Keratinocyte (primary cell): ENCODE measurements around the gene SLC25A21. TPM values are rescaled to one million over a fixed set of nuclear protein-coding genes. Genes with fewer than 3 reads are reported as not detected.

Experiments used
- DNase-seq: peaks from one replicate; pipeline ENCODE4 v3.0.0-alpha.2; 2011; ENCODE audit warnings: low read depth, missing footprints, low spot score
- FAIRE-seq: peaks from 2 replicates; lab custom pipeline; 2011; peaks lifted over from hg19 to GRCh38; lab: Jason Lieb, UNC
- H2AFZ ChIP-seq: 2 replicates; pipeline ENCODE4 v1.6.0; 2012; ENCODE audit warnings: low read length, control low read depth, inconsistent platforms; ENCODE audit not compliant: control insufficient read depth
- H3K27ac ChIP-seq: 2 replicates; pipeline ENCODE4 v1.5.1; 2011; ENCODE audit warnings: low read length; ENCODE audit not compliant: control insufficient read depth, insufficient read depth
- H3K27me3 ChIP-seq: 3 replicates; pipeline ENCODE4 v1.6.0; 2011; ENCODE audit warnings: low read length; ENCODE audit not compliant: control insufficient read depth, insufficient read depth; ENCODE audit errors: extremely low read depth
- H3K36me3 ChIP-seq, 2 experiments: 2 replicates in 1 of 2; 3 replicates in 1 of 2; pipeline ENCODE4 v1.5.1; 2011; ENCODE audit warnings: low read length in 2 of 2, mild to moderate bottlenecking in 1 of 2; ENCODE audit not compliant: control insufficient read depth in 2 of 2, insufficient read depth in 2 of 2; ENCODE audit errors: extremely low read depth in 1 of 2
- H3K4me1 ChIP-seq: 3 replicates; pipeline ENCODE4 v1.5.1; 2011; ENCODE audit warnings: low read length; ENCODE audit not compliant: control insufficient read depth, insufficient read depth; ENCODE audit errors: extremely low read depth
- H3K4me2 ChIP-seq: 3 replicates; pipeline ENCODE4 v1.6.0; 2011; ENCODE audit warnings: low read depth, low read length; ENCODE audit not compliant: control insufficient read depth, insufficient read depth; ENCODE audit errors: extremely low read depth
- H3K4me3 ChIP-seq, 3 experiments: fragments of 200-600 bp in 1 of 3; sonication (generic) in 1 of 3; 2 replicates in 2 of 3; 3 replicates in 1 of 3; pipeline ENCODE4 v1.5.1; 2011 to 2016; ENCODE audit warnings: low read length in 3 of 3, mild to moderate bottlenecking in 3 of 3, control low read depth in 2 of 3, inconsistent platforms in 1 of 3, low read depth in 1 of 3, mixed read lengths in 1 of 3, mixed run types in 1 of 3, moderate library complexity in 1 of 3; ENCODE audit not compliant: control insufficient read depth in 2 of 3, insufficient read depth in 2 of 3; ENCODE audit errors: extremely low read depth in 1 of 3
- H3K79me2 ChIP-seq: 2 replicates; pipeline ENCODE4 v1.6.0; 2012; ENCODE audit warnings: low read length; ENCODE audit not compliant: control insufficient read depth, insufficient read depth
- H3K9ac ChIP-seq: 3 replicates; pipeline ENCODE4 v1.6.0; 2011; ENCODE audit warnings: low read length; ENCODE audit not compliant: control insufficient read depth, insufficient read depth; ENCODE audit errors: extremely low read depth
- H3K9me1 ChIP-seq: 3 replicates; pipeline ENCODE4 v1.6.0; 2011; ENCODE audit warnings: low read length; ENCODE audit not compliant: control insufficient read depth, insufficient read depth; ENCODE audit errors: extremely low read depth
- H3K9me3 ChIP-seq: 2 replicates; pipeline ENCODE4 v1.5.1; 2012; ENCODE audit warnings: low read depth, low read length; ENCODE audit not compliant: control insufficient read depth
- H4K20me1 ChIP-seq: 3 replicates; pipeline ENCODE4 v1.6.0; 2011; ENCODE audit warnings: low read length; ENCODE audit not compliant: control insufficient read depth, insufficient read depth; ENCODE audit errors: extremely low read depth
- EZH2 ChIP-seq: IDR thresholded peaks from one replicate; pipeline ENCODE4 v1.6.1; 2012; ENCODE audit warnings: inconsistent platforms, mild to moderate bottlenecking, low read length, moderate library complexity
- dilution Hi-C: fragments of 300-500 bp; cut with MboI; formaldehyde crosslinking; loops from one replicate; pipeline ENCODE4 v1.7.0; 2020; ENCODE audit warnings: low sequenced_read_pairs; ENCODE audit not compliant: extremely low pct_ligation_motif_present
- polyA plus RNA-seq, 5 experiments: library from polyadenylated mRNA; depleted of rRNA in 3 of 5; stranded (reverse) in 3 of 5; stranded (forward) in 1 of 5; unstranded in 1 of 5; fragments of >200 nt; gene quantifications; 1 replicate in 1 of 5; 2 replicates in 3 of 5; 3 replicates in 1 of 5; pipeline versions ENCODE4 v1.2.1 to v1.2.3, GENCODE V29; 2011 to 2012; ENCODE audit warnings: missing spikeins in 2 of 5, low read depth in 1 of 5, low replicate concordance in 1 of 5
- TF ChIP-seq, protein P1 (sequence below), 3 experiments: IDR thresholded peaks in 1 of 3; conservative IDR thresholded peaks in 1 of 3; optimal IDR thresholded peaks in 1 of 3; 2 replicates in 2 of 3; 3 replicates in 1 of 3; pipeline versions ENCODE3 to v1.5.1; 2011; ENCODE audit warnings: low read length in 3 of 3, mild to moderate bottlenecking in 3 of 3, moderate library complexity in 2 of 3, control low read depth in 1 of 3, inconsistent platforms in 1 of 3; ENCODE audit not compliant: insufficient read depth in 2 of 3; ENCODE audit errors: extremely low read depth in 1 of 3

Gene SLC25A21
- polyA plus RNA-seq, 1 donor (not counting 4 experiments of a cell fraction or from before 2014, with no cell fraction given) = 0.66 TPM

DNA sequence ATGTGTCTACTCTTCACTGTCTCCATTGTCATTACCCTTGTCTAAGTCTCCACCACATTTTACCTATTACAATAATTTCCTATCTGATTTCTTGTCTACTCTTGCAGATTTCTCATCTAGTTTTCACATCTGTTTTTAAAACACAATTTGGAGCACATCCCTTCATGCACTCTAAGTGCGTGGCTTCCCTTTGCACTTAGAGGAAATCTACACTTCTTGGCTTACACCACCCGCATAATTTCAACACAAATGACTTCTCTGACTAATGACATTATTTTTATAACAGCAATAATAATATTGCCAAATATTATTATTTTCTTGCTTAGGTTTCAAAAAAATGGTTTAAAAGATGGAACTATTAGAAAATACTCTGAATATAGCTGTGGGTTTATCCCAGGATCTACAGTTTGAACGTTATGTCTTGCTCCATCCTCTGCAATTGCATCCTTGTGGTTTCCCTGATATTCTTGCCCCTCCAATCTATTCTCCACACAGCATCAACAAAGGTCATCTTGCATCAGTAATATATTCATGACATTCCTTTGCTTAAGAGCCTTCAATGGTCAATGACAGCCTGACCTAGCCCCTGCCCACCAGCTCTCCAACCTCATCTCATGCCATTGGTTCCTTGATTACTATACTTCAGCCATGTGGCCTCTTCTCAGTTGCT lies 153.7 kb downstream of the SLC25A21 start:
- Histone ChIP-seq H3K79me2 (no peaks in the 10 kb centered on the region), H2AFZ (no peak overlapping the region), H3K4me2 (no peak overlapping the region), H3K4me3 (no peak overlapping the region), H3K27me3 (no peaks in the 10 kb centered on the region), H3K9me3 (no peaks in the 10 kb centered on the region), H3K27ac (no peak overlapping the region), H4K20me1 (no peaks in the 10 kb centered on the region), H3K4me1 (no peaks in the 10 kb centered on the region), H3K9ac (no peak overlapping the region), H3K9me1 (no peaks in the 10 kb centered on the region), H3K36me3 (no peaks in the 10 kb centered on the region)
- DNase-seq (no peak), FAIRE-seq (no peak)
- dilution Hi-C loops = no loop called here
- TF ChIP-seq, protein P1, sequence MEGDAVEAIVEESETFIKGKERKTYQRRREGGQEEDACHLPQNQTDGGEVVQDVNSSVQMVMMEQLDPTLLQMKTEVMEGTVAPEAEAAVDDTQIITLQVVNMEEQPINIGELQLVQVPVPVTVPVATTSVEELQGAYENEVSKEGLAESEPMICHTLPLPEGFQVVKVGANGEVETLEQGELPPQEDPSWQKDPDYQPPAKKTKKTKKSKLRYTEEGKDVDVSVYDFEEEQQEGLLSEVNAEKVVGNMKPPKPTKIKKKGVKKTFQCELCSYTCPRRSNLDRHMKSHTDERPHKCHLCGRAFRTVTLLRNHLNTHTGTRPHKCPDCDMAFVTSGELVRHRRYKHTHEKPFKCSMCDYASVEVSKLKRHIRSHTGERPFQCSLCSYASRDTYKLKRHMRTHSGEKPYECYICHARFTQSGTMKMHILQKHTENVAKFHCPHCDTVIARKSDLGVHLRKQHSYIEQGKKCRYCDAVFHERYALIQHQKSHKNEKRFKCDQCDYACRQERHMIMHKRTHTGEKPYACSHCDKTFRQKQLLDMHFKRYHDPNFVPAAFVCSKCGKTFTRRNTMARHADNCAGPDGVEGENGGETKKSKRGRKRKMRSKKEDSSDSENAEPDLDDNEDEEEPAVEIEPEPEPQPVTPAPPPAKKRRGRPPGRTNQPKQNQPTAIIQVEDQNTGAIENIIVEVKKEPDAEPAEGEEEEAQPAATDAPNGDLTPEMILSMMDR (optimal IDR thresholded peaks at IDR 0.05 in 1 of 3, IDR thresholded peaks at IDR 0.05 in 1 of 3, conservative IDR thresholded peaks at IDR 0.05 in 1 of 3; ENCODE audit: extremely low read depth in 1 of 3, insufficient read depth in 2 of 3, low read length in 3 of 3) = no peak
- TF ChIP-seq EZH2 = no peak

DNA sequence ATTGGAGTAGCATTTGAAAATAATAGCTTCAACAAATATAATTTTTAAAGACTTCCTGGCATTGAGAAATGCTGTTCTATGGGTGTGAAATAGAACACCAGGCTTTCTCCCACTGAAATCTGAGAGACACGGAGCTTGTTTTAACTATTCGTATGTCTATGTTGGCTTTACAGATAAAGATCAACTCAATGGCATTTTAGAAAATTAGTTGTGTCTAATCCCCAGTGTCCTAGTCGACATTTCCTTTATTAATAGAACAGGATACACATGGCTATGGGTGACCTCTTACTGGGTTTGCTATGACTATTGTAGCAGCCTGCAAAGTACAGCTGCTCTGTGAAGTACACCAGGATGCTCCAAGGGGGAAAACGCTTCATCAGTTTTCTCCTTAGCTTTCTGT lies 159.3 kb downstream of the SLC25A21 start:
- Histone ChIP-seq H3K27ac (no peak overlapping the region), H3K9me3 (no peaks in the 10 kb centered on the region), H3K4me1 (no peaks in the 10 kb centered on the region), H3K36me3 (no peaks in the 10 kb centered on the region), H3K27me3 (no peaks in the 10 kb centered on the region), H3K4me3 (no peak overlapping the region), H3K79me2 (no peaks in the 10 kb centered on the region), H3K4me2 (no peak overlapping the region), H3K9ac (no peak overlapping the region), H2AFZ (no peak overlapping the region), H3K9me1 (no peaks in the 10 kb centered on the region), H4K20me1 (no peaks in the 10 kb centered on the region)
- TF ChIP-seq, protein P1 (optimal IDR thresholded peaks at IDR 0.05 in 1 of 3, IDR thresholded peaks at IDR 0.05 in 1 of 3, conservative IDR thresholded peaks at IDR 0.05 in 1 of 3; ENCODE audit: extremely low read depth in 1 of 3, insufficient read depth in 2 of 3, low read length in 3 of 3) = no peak
- TF ChIP-seq EZH2 = no peak
- FAIRE-seq (no peak), DNase-seq (no peak)
- dilution Hi-C loops = no loop called here
